Skeletal muscle tissue (tissue), 4 donors: Measurements from ENCODE around the gene CCDC192. TPM values are rescaled to one million over a fixed set of nuclear protein-coding genes. Genes with fewer than 3 reads are reported as not detected.

Experiments
- H3K27ac ChIP-seq: one replicate; pipeline ENCODE4 v1.7.0; 2013; ENCODE audit warnings: mild to moderate bottlenecking, low read depth, low read length, inconsistent platforms
- H3K27me3 ChIP-seq, 3 donors: one replicate each; pipeline ENCODE4 v1.7.0; 2013; ENCODE audit warnings: low read length in 3 of 3; ENCODE audit not compliant: control insufficient read depth in 3 of 3, insufficient read depth in 3 of 3
- H3K36me3 ChIP-seq, 3 donors: one replicate each; pipeline ENCODE4 v1.7.0; 2013; ENCODE audit warnings: low read length in 3 of 3; ENCODE audit not compliant: control insufficient read depth in 3 of 3, insufficient read depth in 3 of 3
- H3K4me1 ChIP-seq, 3 donors: one replicate each; pipeline ENCODE4 v1.7.0; 2013; ENCODE audit warnings: low read length in 3 of 3, mild to moderate bottlenecking in 3 of 3; ENCODE audit not compliant: control insufficient read depth in 3 of 3, insufficient read depth in 3 of 3
- H3K4me3 ChIP-seq, 3 donors: one replicate each; pipeline ENCODE4 v1.7.0; 2013; ENCODE audit warnings: low read length in 3 of 3
- H3K9ac ChIP-seq, 3 donors: one replicate each; pipeline ENCODE4 v1.7.0; 2013; ENCODE audit warnings: low read length in 3 of 3, mild to moderate bottlenecking in 3 of 3, moderate library complexity in 2 of 3, low read depth in 1 of 3
- H3K9me3 ChIP-seq, 3 donors: one replicate each; pipeline ENCODE4 v1.7.0; 2013; ENCODE audit warnings: low read length in 3 of 3; ENCODE audit not compliant: control insufficient read depth in 3 of 3
- total RNA-seq: library from RNA; depleted of rRNA; stranded (reverse); fragments of >200 nt; gene quantifications from one replicate; pipeline ENCODE4 v1.2.3, GENCODE V29; 2014
- donor health status: Osteomylitis.

The CCDC192 gene
- total RNA-seq, 1 donor from 2014 or later = not detected

- Histone ChIP-seq H3K27ac (no peak overlapping the region), H3K9me3 (no peaks in the 10 kb centered on the region), H3K4me3 (no peak overlapping the region), H3K27me3 (no peaks in the 10 kb centered on the region), H3K9ac (no peak overlapping the region), H3K36me3 (peaks cover 0 to 4% (median 0%) of the 10 kb centered on the region in 3 donors), H3K4me1 (no peaks in the 10 kb centered on the region)
Measured at GRCh38 chr5:127976991-127977717, 274.0 kb downstream of the CCDC192 start.

DNA sequence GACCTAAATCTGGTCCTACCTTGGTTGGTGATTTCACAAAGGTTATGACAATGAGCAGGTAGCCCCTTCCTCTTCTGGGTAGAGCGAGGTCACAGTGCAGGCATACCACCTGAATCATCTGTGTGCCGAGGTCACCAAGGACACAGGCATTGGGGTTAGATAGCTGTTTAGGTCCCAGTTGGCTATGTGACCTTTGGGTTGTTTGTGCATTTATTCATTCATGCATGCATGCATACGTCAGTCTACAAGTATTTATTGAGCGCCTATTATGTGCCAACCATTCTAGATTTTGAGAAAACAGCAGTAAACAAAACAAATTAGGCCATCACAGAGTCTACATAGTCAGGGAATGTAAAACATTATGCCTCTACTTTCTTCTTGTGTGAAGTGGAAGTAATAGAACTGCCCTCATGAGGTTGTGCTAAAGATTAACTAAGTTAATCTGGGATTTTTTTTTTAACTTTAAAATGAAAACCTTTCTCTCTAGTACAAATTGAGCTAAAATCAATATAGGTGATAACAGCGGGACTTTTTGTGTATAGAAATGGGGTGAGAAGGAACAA lies 275.6 kb downstream of the CCDC192 start:
- Histone ChIP-seq H3K4me1 (no peaks in the 10 kb centered on the region), H3K9me3 (no peaks in the 10 kb centered on the region), H3K27ac (no peak overlapping the region), H3K36me3 (peaks cover 0 to 4% (median 0%) of the 10 kb centered on the region in 3 donors), H3K4me3 (no peak overlapping the region), H3K27me3 (no peaks in the 10 kb centered on the region), H3K9ac (no peak overlapping the region)

- H3K27me3 ChIP-seq = no peaks in the 10 kb centered on the region
- no peaks in the 10 kb centered on the region for H3K4me1 ChIP-seq
- H3K9ac ChIP-seq = no peak overlapping the region
- H3K4me3 ChIP-seq = no peak overlapping the region
- no peaks in the 10 kb centered on the region for H3K9me3 ChIP-seq
- peaks cover 0 to 4% (median 0%) of the 10 kb centered on the region in 3 donors for H3K36me3 ChIP-seq
- no peak overlapping the region for H3K27ac ChIP-seq
Measured at GRCh38 chr5:127979475-127979874, 276.3 kb downstream of the CCDC192 start.

GRCh38 chr5:127980843-127981242 lies 277.7 kb downstream of the CCDC192 start:
- no peaks in the 10 kb centered on the region for H3K27me3 ChIP-seq
- no peak overlapping the region for H3K9ac ChIP-seq
- no peaks in the 10 kb centered on the region for H3K9me3 ChIP-seq
- no peak overlapping the region for H3K4me3 ChIP-seq
- H3K27ac ChIP-seq = no peak overlapping the region
- peaks cover 0 to 4% (median 0%) of the 10 kb centered on the region in 3 donors for H3K36me3 ChIP-seq
- no peaks in the 10 kb centered on the region for H3K4me1 ChIP-seq

DNA sequence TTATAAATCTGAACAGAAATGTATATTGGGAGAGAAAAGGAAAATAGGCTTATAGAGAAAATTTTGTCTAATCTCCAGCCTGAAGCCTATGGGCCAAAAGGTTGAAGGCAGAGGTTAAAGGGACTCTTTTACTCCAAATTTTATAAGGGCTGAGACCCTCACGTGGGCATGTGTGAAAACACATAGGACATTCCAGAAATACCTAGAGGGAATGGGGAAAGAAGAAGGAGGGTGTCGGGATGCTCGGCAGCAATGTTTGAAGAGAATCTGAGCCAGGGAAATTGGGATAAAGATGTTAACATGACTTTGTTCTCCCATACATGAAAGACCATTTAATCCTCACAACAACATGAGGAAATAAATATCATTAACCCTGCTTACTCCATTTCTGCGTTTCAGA lies 278.3 kb downstream of the CCDC192 start:
- no peaks in the 10 kb centered on the region for H3K4me1 ChIP-seq
- no peaks in the 10 kb centered on the region for H3K27me3 ChIP-seq
- no peak overlapping the region for H3K9ac ChIP-seq
- H3K36me3 ChIP-seq = peaks cover 0 to 4% (median 0%) of the 10 kb centered on the region in 3 donors
- H3K4me3 ChIP-seq = no peak overlapping the region
- H3K27ac ChIP-seq = no peak overlapping the region
- H3K9me3 ChIP-seq = no peaks in the 10 kb centered on the region

DNA sequence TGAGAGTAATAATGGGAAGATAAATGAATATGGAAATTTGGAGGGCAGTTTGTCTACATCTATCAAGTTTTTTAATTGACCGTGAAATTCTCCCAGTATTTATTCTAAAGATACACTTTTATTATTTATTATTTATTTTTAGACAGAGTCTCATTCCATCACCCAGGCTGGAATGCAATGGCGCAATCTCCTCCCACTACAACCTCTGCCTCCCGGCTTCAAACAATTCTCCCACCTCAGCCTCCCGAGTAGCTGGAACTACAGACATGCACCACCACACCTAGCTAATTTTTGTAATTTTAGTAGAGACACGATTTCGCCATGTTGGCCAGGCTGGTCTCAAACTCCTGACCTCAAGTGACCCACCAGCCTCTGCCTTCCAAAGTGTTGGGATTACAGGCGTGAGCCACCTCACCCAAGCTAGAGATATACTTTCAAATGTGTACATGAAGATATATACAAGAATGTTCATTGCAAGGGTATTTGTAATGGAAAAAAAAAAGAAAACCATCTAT lies 282.7 kb downstream of the CCDC192 start:
- Histone ChIP-seq H3K4me3 (no peak overlapping the region), H3K36me3 (no peaks in the 10 kb centered on the region), H3K27ac (no peak overlapping the region), H3K27me3 (no peaks in the 10 kb centered on the region), H3K4me1 (no peaks in the 10 kb centered on the region), H3K9ac (no peak overlapping the region), H3K9me3 (no peaks in the 10 kb centered on the region)

- no peaks in the 10 kb centered on the region for H3K27me3 ChIP-seq
- no peak overlapping the region for H3K27ac ChIP-seq
- H3K36me3 ChIP-seq = no peaks in the 10 kb centered on the region
- no peak overlapping the region for H3K4me3 ChIP-seq
- H3K9me3 ChIP-seq = no peaks in the 10 kb centered on the region
- no peak overlapping the region for H3K9ac ChIP-seq
- H3K4me1 ChIP-seq = no peaks in the 10 kb centered on the region
Measured at GRCh38 chr5:127987354-127988145, 284.4 kb downstream of the CCDC192 start.

GRCh38 chr5:127988146-127988760 lies 285.1 kb downstream of the CCDC192 start:
- Histone ChIP-seq H3K9me3 (no peaks in the 10 kb centered on the region), H3K4me3 (no peak overlapping the region), H3K36me3 (no peaks in the 10 kb centered on the region), H3K27ac (no peak overlapping the region), H3K27me3 (no peaks in the 10 kb centered on the region), H3K9ac (no peak overlapping the region), H3K4me1 (no peaks in the 10 kb centered on the region)
